DMS153 treated with DMSO at 0.1 percent for 48 hours (cell line): ENCODE data around the gene CRTC1.
A peak's percentile ranks its signal among the peaks of the same experiment; 100 is the strongest.
"Not testable (repeated sequence)": the region's sequence is repeated elsewhere in the genome, so short reads cannot be mapped to it uniquely, and the experiment has no call there.

ENCODE experiments used
- DNase-seq: peaks from one replicate; lab custom pipeline; 2025; ENCODE audit not compliant: unreplicated experiment; lab: John Stamatoyannopoulos, UW

Gene CRTC1

GRCh38 chr19:18798384-18799352 lies 115.2 kb downstream of the CRTC1 start:
- DNase-seq = peak; percentile 12

GRCh38 chr19:18799389-18799970 lies 116.0 kb downstream of the CRTC1 start:
- no peak for DNase-seq

GRCh38 chr19:18800079-18800478 lies 116.6 kb downstream of the CRTC1 start:
- DNase-seq = no peak

- DNase-seq = no peak
Measured at GRCh38 chr19:18800636-18801035, 117.2 kb downstream of the CRTC1 start.

- DNase-seq = no peak
Measured at GRCh38 chr19:18802354-18802753, 118.9 kb downstream of the CRTC1 start.

- DNase-seq = no peak
Measured at GRCh38 chr19:18803550-18804138, 120.2 kb downstream of the CRTC1 start.

GRCh38 chr19:18804139-18804601 lies 120.7 kb downstream of the CRTC1 start:
- no peak for DNase-seq

GRCh38 chr19:18804643-18805042 lies 121.2 kb downstream of the CRTC1 start:
- no peak for DNase-seq

GRCh38 chr19:18807861-18808331 lies 124.4 kb downstream of the CRTC1 start:
- DNase-seq = no peak

- no peak for DNase-seq
Measured at GRCh38 chr19:18809149-18809868, 125.8 kb downstream of the CRTC1 start.

- not testable (repeated sequence) for DNase-seq
Measured at GRCh38 chr19:18811638-18812037, 128.2 kb downstream of the CRTC1 start.

- no peak for DNase-seq
Measured at GRCh38 chr19:18814063-18814462, 130.6 kb downstream of the CRTC1 start.

GRCh38 chr19:18815673-18816072 lies 132.2 kb downstream of the CRTC1 start:
- DNase-seq = no peak

GRCh38 chr19:18816645-18817044 lies 133.2 kb downstream of the CRTC1 start:
- DNase-seq = not testable (repeated sequence)

- no peak for DNase-seq
Measured at GRCh38 chr19:18817574-18817973, 134.1 kb downstream of the CRTC1 start.

GRCh38 chr19:18828786-18829185 lies 145.3 kb downstream of the CRTC1 start:
- no peak for DNase-seq

- no peak for DNase-seq
Measured at GRCh38 chr19:18830488-18830887, 147.0 kb downstream of the CRTC1 start.

GRCh38 chr19:18831524-18832305 lies 148.2 kb downstream of the CRTC1 start, which contains the start of gene UPF1:
TSS of gene UPF1 (plus strand) at chr19:18831959. CDS start at chr19:18832210, 251 bp downstream.
- peak; percentile 88 for DNase-seq
